Panc1 (cell line): ENCODE data around the gene MST1R. TPM values are rescaled to one million over a fixed set of nuclear protein-coding genes. Genes with fewer than 3 reads are reported as not detected.

ENCODE experiments used
- ATAC-seq: fragments of 200-7000 bp; cut with Tn5 transposase; 2 replicates; pipeline ENCODE4 v1.9.1; 2020; ENCODE audit warnings: mild to moderate bottlenecking, moderate library complexity
- BruUV-seq: library from RNA; stranded (reverse); fragments of 400-500 nt; replicated peaks from 2 replicates; lab custom pipeline; 2021; lab: Mats Ljungman, UMichigan
- CTCF ChIA-PET: fragments of 300-600 bp; sonication (Branson Sonifier 250); formaldehyde crosslinking; loops from one replicate; lab custom pipeline; 2022; ENCODE audit warnings: antibody characterized with exemption; lab: Charles Lee
- POLR2A ChIA-PET: fragments of 300-600 bp; sonication (Branson Sonifier 250); formaldehyde crosslinking; loops from one replicate; lab custom pipeline; 2022; ENCODE audit warnings: antibody characterized with exemption; lab: Charles Lee
- DNase-seq: peaks from one replicate; pipeline ENCODE4 v3.0.0-alpha.2; 2010; ENCODE audit warnings: low read depth, low spot score
- H3K27ac ChIP-seq: 2 replicates; pipeline ENCODE4 v1.5.1; 2011; ENCODE audit warnings: mild to moderate bottlenecking, low read length, inconsistent platforms
- H3K27me3 ChIP-seq: fragments of 200-500 bp; sonication (Bioruptor generic); 2 replicates; pipeline ENCODE4 v1.6.0; 2014; ENCODE audit warnings: low read length, inconsistent platforms; ENCODE audit not compliant: control insufficient read depth, insufficient read depth
- H3K36me3 ChIP-seq: fragments of 200-500 bp; sonication (Bioruptor generic); 2 replicates; pipeline ENCODE4 v1.5.1; 2014; ENCODE audit warnings: inconsistent platforms, mild to moderate bottlenecking, low read length, moderate library complexity; ENCODE audit not compliant: control insufficient read depth, insufficient read depth
- H3K4me1 ChIP-seq: 2 replicates; pipeline ENCODE4 v1.5.1; 2011; ENCODE audit warnings: inconsistent platforms, mild to moderate bottlenecking, low read length, moderate library complexity; ENCODE audit not compliant: control insufficient read depth, insufficient read depth
- H3K4me3 ChIP-seq, 2 experiments: 2 replicates each; pipeline ENCODE4 v1.5.1; 2011 to 2012; ENCODE audit warnings: low read depth in 2 of 2, low read length in 2 of 2, mild to moderate bottlenecking in 2 of 2, inconsistent platforms in 1 of 2, moderate library complexity in 1 of 2
- H3K9me3 ChIP-seq: fragments of 200-500 bp; sonication (Bioruptor generic); 2 replicates; pipeline ENCODE4 v1.5.1; 2014; ENCODE audit warnings: low read depth, mild to moderate bottlenecking, inconsistent platforms, low read length, moderate library complexity; ENCODE audit not compliant: control insufficient read depth, insufficient read depth
- CTCF ChIP-seq: fragments of 450-650 bp; IDR thresholded peaks from 2 replicates; pipeline ENCODE4 v1.5.1; 2017; ENCODE audit warnings: mild to moderate bottlenecking
- POLR2AphosphoS5 ChIP-seq: IDR thresholded peaks from 2 replicates; pipeline ENCODE4 v1.6.1; 2012; ENCODE audit warnings: mild to moderate bottlenecking, low read depth, low read length, moderate library complexity
- REST ChIP-seq, 2 experiments: IDR thresholded peaks; 2 replicates each; pipeline ENCODE4 v1.6.1; 2011 to 2012; ENCODE audit warnings: low read depth in 2 of 2, control low read depth in 1 of 2, low read length in 1 of 2, mild to moderate bottlenecking in 1 of 2, moderate library complexity in 1 of 2; ENCODE audit not compliant: insufficient read depth in 1 of 2
- SIN3A ChIP-seq: IDR thresholded peaks from 2 replicates; pipeline ENCODE4 v1.6.1; 2012; ENCODE audit warnings: low read depth, mild to moderate bottlenecking, low read length, moderate library complexity, borderline replicate concordance; ENCODE audit not compliant: insufficient read depth
- TCF7L2 ChIP-seq: IDR thresholded peaks from 2 replicates; pipeline ENCODE4 v1.6.1; 2011; ENCODE audit warnings: mild to moderate bottlenecking, low read depth, low read length, inconsistent platforms
- in situ Hi-C: cut with HindIII; loops from 2 replicates; pipeline ENCODE4 v1.10.0; 2016; ENCODE audit warnings: low sequenced_read_pairs, low pct_unique_long_range_greater_than_20kb
- intact Hi-C: fragments of 100-400 bp; cut with micrococcal nuclease; formaldehyde crosslinking; loops from one replicate; pipeline ENCODE4 v1.10.0; 2022; ENCODE audit not compliant: unreplicated experiment
- total RNA-seq: library from RNA; stranded (reverse); gene quantifications from one replicate; pipeline ENCODE4 v1.2.1, GENCODE V29; 2021; ENCODE audit not compliant: unreplicated experiment

MST1R gene
- total RNA-seq, 1 experiment from 2014 or later = 27.5 TPM

GRCh38 chr3:49867400-49867799 lies 36.3 kb downstream of the MST1R start:
- H3K4me3 ChIP-seq = no peak overlapping the region
- in situ Hi-C loops (no loop called here), intact Hi-C loops (no loop called here)
- no peak for DNase-seq
- H3K27ac ChIP-seq = no peak overlapping the region
- POLR2A ChIA-PET = no interaction called here
- BruUV-seq = no TSS peak
- H3K36me3 ChIP-seq = no peaks in the 10 kb centered on the region
- TF ChIP-seq CTCF (no peak), POLR2AphosphoS5 (no peak), SIN3A (no peak), TCF7L2 (no peak)
- H3K9me3 ChIP-seq = no peaks in the 10 kb centered on the region
- CTCF ChIA-PET = interaction anchor here (0.6 kb wide), 1 partner anchor 99 kb away, joined by 4 read pairs; no protein-coding TSS in a partner anchor
- no peaks in the 10 kb centered on the region for H3K27me3 ChIP-seq
- H3K4me1 ChIP-seq = no peaks in the 10 kb centered on the region
- ATAC-seq = no peak

- Histone ChIP-seq H3K27me3 (no peaks in the 10 kb centered on the region), H3K36me3 (no peaks in the 10 kb centered on the region), H3K27ac (no peak overlapping the region), H3K4me1 (no peaks in the 10 kb centered on the region), H3K9me3 (no peaks in the 10 kb centered on the region), H3K4me3 (no peak overlapping the region)
- ChIA-PET POLR2A (no interaction called here), CTCF (no interaction called here)
- DNase-seq (no peak), ATAC-seq (no peak)
- BruUV-seq = no TSS peak
- TF ChIP-seq POLR2AphosphoS5 (no peak), TCF7L2 (no peak), CTCF (no peak), REST (IDR thresholded peaks at IDR 0.05; ENCODE audit: insufficient read depth in 1 of 2, low read depth in 2 of 2, low read length in 1 of 2) (no peak), SIN3A (no peak)
- in situ Hi-C loops = no loop called here
- intact Hi-C loops = no loop called here
Measured at GRCh38 chr3:49865198-49865784, 38.4 kb downstream of the MST1R start.
